HG03342 (cell line): Measurements from ENCODE around the gene TMEM147.

ENCODE experiments used
- ATAC-seq: cut with Tn5 transposase; IDR thresholded peaks from one replicate; pipeline ENCODE4 v1.9.1; 2021; ENCODE audit warnings: mild to moderate bottlenecking, moderate library complexity; ENCODE audit not compliant: unreplicated experiment

The TMEM147 gene

DNA sequence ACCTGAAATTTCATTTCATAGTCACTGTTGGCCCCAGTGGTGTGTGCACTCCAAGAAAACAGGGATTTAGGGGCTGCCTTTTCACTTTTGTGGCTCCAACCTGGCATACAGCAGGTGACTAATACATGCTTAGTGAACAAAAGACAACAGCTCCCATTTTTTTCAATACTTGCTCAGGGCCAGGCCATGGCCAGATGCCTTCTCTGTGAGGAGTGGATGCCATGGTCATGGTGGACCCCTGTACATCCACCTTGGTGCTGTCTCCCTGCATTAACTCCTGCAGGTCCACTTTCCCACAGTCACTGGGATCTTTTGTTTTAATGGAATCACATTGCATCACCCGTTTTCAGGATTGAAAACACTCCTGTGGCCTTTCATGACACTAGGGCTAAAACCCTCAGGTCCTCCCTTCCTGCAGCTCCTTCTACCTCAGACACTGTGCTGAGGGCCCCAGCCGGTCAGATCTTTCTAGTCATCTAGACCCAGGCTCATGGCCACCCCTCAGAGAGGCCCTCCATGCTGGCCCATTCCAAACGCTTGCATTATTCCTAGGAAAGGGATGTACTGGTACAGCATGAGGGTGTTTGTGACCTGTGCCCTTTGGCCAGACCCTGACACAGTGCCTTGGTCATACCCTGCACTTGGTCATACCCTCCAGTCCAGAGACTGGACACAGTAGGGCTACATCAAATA lies 1.2 kb upstream of the TMEM147 start:
- no peak for ATAC-seq

DNA sequence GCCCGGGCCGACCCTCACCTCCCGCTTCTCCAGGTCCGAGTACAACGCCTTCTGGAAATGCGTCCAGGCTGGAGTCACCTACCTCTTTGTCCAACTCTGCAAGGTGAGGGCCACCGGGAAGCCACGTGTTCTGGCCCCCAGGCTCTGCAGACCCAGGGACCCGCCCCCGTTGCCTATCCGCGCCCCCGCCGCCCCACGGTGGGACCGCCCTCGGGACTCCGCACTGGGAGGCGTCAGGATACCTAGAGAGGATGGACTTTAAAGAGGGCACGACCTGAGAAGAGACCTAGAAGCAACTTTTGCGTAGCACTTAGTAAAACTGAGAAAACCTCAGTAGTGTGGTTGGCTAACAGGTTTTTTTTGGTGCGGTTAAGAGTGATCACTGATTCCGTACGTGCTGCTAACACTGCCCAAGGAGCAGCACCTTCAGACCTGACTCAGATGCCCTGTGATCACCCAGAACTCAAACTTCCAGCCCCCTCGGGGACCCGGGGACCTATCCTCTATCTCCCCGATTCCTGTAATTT lies 492 bp downstream of the TMEM147 start:
- ATAC-seq: peak; percentile 32

DNA sequence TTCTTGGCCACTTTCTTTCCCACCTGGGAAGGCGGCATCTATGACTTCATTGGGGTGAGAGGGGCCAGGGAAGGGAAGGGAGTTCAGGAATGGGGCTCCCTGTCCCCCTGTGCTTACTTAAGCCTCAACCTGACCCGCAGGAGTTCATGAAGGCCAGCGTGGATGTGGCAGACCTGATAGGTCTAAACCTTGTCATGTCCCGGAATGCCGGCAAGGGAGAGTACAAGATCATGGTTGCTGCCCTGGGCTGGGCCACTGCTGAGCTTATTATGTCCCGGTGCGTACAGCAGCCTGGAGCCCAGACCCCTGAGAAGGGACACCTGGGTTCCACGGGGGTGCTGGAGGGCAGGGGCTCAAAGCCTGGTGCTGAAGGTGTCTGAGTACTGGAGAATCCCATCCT lies 1.1 kb downstream of the TMEM147 start:
- no peak for ATAC-seq

DNA sequence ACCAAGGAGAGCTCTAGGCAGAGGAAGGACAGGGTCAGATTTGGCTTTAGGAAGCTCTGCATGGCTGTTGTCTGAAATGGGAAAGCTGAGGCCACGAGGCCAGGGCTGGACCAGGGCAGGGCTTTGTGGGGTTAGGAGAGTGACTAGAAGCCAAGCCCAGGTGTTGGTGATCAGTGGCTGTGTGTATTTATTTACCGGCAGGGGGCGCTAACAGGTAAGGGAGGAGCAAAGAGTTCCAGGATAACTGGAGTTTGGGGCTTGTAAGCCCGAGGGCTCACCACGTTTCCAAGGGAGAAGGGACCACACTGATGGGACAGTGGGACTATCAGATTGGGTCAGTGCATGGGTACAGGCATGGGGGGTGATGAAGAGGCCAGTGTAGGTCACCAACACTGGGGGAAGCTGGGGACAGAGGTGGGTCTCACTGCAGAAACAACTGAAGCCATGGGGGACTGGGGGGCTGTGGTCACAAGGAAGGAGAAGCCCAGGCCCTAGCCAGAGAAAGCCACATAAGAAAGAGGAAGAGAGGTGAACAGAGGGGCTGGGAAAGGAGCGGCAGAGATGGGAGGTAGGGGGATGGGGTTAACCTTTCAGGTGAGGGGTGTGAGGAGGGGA lies 3.9 kb downstream of the TMEM147 start:
- ATAC-seq: no peak

DNA sequence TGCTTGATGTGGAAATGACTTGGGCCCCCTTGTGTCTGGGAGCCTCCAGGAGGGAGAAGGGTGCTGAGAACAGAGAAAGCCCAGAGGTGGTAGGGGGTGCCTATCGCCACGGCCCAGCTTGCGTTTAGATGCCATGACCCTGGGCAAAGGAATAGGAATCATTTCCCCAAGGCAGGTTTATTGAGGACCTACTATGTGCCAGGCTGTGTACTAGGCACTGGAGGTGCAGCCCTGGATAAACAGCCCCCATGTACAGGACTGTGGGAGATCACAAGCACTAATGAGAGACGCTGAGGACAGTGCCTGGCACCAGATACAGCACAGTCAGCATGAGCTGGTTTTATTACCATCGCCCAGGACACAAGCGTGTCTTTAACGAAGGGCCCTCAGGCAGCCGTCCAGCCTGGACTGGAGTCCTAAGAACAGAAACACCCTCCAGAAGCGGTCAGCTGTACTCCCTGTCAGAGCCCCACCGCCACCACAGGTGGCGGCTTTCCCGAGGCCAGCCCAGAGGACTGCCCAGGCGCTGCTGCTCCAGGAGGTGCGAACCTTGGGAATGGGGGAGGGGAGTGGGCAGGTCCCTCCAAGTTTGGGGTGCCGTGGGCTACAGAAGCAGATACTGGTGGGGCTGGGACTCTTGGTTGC lies 4.6 kb downstream of the TMEM147 start:
- ATAC-seq: no peak

- ATAC-seq: no peak
Measured at GRCh38 chr19:35551091-35551810, 5.8 kb downstream of the TMEM147 start.

DNA sequence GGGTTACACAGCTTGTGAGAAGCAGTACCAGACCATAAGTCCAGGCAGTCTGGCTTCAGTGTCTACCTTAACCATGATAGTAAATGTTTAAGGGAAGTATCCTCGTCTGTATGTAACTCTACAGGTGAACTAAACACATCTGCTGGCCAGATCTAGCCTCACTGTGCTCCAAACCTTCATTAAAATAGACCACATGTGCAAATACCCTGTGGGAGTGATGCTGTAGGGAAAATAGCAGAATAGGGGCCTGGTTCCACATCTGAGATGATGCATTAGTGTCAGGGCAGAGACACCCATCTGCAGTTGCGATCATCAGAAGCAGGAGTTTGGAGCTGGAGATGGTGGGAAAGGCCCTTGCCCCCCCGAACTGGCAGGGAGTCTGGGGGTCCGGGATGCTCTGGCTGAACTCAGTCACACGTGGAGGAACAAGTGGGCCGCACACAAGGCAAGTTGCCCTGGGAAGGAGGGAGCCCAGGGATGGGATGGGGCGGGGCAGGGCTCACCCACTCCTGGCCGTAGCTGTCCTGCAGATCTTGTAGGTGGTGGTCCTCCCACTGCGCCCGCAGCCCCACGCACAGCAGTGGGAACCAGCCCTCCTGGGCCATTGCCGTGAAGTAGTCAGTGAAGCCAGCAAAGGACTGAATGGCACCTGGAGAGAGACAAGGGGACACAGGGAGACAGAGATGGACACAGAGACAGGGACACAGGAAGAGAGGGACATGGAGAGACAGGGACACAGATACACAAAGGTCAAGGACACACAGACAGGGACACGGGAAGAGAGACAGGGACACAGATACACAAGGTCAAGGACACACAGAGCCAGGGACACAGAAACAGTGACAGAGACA lies 7.3 kb downstream of the TMEM147 start:
- ATAC-seq: no peak

DNA sequence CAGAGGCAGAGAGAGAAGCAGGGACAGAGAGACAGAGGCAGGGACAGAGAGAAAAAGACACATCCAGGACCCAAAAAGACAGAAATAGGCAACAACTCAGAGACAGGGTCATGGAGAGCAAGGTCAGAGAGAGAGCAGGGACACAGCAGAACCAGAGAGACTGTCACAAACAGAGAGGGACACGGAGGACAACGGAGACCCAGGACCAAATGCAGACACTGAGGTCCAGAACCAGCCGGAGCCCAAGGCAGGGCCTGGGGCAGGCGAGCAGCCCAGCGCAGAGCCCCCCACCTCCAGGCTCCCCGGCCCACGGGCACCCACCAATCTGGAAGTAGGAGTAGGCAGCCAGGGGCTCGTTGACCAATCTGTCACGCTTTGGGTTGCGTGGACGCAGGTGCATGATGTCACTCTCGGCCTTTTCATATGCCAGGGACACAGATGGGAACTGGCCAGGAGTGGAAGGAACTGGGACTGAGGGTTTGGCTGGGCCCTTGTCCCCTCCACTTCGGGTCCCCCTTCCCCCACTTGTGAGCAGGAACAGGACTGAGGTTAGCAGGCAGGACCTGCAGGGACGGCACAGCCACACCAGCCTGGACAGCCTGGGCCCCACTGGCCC lies 8.1 kb downstream of the TMEM147 start:
- no peak for ATAC-seq

DNA sequence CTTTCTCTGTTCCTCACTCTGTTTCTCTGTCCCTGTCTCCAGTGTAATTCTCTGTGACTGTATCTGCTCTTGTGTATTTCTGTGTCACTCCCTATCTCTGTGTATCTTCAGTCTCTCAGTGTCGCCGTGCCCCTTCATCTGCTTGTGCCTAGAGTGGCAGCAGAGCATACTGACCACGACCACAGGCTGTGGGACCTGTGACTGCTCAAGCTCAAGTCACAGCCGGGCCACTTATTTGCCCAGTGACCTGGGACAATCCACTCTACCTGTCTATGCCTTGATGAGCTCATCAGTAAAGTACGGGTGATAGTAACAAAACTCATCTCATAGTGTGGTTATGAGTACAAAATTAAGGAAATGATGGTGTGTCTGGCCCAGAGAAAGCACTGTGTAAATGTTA lies 8.7 kb downstream of the TMEM147 start:
- no peak for ATAC-seq

DNA sequence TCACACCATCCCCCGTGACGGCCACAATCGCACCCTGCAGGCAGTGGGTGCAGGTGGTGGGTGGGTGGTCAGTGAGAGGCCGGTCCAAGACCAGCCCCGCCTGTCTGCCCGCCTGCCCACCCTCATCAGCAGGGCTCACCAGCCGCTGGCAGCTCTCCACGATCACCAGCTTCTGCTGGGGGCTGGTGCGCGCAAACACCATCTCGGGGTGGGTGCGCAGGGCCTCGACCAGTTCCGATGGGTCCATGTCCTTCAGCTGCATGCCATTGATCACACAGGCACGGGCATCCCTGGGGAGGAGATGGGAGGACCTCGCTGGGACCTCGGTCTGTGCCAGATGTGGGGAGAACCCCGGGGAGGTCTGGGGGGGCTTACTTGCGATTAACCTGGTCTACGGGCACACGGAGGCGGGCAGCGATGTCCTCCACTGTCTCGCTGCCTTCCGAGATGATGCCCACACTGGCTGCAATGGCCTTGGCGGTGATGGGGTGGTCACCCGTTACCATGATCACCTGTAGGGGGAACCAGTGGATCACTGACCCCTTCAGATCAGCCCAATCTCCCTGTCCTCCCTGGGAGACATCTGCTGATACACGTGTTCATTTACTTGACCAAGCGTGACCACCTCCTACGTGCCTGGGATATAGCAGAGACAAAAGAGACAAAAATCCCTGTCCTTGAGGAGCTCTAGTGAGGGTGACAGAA lies 10.0 kb downstream of the TMEM147 start:
- ATAC-seq: no peak

- no peak for ATAC-seq
Measured at GRCh38 chr19:35556025-35556590, 10.7 kb downstream of the TMEM147 start.

DNA sequence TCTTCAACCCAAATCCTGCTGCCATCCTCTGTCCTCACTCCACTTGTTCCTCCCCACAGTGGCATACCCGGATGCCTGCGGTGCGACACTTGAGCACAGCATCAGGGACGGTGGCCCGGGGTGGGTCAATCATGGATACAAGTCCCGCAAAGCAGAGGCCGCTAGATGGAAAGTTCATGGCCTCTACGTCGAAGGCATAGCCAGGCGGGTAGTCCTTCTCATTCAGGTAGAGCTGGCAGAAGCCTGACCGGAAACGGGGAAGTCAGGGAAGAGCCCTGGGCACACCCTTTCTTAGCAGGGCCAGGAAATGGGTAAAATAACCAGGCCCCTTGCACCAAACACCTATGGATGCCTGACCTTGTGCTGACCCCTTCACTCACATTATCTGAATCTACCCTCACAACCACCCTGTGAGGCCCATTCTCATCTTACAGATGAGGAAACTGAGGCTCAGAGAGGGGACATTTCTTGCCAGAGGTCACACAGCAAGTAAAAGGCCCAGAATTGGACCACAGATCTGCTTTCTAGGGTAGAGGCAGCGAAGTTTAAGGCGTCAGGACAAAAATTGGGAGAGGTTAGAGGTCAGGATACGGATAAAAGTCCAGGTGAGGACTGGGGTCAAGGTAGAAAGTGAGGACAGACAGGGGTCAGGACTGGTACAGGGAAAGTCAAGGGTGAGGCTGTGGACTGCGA lies 11.6 kb downstream of the TMEM147 start:
- no peak for ATAC-seq

DNA sequence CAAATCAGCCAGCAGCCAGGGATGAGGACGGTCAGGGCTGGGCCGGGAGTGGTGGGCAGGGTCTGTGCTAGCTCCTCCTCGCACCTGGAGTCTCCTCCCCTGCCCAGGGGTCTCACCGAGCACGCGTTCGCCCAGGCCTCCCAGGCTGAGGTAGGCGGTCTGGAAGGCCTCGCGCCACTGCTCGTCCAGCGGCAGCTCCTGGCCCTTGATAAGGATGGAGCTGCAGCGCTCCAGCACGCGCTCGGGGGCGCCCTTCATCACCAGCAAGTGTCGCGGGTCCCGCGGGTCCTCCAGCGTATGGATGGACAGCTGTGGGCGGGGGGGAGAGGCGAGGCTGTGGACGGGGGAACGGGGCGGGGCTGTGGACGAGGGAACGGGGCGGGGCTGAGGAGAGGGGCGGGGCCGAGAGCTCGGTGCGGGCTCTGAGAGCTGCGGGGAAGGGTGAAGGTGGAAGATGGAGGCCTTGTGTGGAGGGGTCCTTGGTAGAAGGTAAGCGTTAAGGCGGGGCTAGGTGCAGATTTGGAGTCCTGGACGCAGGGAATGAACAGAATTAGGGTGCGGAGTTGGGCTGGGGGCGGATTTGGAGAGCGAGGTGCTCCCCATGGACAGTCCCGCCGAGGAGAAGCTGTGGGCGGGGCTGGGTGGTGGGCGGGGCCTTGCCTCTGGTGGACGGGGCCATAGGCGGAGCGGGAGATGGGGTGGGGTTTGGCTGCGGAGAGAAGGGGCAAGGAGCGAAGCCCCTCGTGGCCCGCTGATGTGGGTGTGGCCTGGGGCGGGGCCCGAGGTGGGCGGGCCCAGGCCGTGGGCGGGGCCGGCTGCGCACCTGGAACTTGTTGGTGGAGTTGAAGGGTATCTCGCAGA lies 12.3 kb downstream of the TMEM147 start:
- no peak for ATAC-seq

DNA sequence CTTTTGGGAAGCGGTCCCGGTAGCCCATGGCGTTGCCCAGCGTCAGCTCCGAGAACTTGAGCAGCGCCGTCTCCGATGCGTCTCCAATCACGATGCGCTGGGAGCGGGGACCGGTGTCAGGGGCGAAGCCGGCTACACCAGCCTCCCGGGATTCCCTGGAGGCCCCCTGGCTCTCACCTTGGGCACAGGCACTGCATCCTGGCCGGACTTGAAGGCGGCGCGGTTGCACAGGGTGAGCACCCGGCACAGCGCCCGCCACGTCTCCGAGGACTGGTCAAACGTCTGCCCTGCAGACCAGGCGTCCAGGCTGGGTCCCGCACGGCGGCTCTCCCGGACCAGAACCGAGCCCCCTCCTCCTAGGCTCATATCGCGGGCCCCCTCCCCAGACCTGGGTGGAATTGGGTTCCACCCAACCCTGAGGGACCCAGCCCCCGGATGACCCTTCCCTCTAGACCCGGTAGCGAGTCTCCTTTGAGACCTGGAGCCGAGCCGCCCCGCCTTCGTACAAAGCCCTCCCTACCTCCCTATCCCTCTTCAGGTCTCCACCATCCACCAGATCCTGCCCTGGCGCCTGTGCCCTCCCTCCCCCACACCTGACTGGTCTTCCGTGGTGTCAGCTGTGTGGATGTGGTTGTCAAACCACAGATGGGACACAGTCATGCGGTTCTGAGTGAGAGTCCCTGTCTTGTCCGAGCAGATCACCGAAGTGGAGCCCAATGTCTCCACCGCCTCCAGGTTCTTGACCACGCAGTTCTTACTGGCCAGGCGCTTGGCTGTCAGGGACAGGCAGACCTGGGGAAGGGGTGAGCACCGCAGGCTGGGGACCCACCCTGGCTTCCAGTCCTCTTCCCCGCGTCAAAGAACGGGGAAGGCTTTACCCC lies 13.2 kb downstream of the TMEM147 start:
- no peak for ATAC-seq

DNA sequence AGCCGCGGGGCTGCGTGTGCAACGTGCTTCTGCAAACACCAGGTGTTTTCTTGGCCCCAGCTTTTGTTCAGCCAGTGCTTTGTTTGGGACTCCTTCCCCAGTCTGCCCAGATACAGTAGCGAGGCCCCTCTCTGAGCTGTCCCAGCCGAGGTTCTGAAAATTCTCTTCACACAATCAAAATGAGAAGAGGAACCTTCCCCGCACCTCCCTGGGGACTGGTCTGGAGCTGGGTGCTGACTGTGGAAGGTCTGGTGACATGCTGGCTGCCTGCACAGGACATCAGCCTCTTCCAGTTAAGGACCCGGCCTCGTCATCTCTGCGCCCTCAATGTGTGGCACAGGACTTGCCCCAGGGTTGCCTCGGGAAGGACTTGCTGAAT lies 13.8 kb downstream of the TMEM147 start:
- peak; percentile 65 for ATAC-seq

DNA sequence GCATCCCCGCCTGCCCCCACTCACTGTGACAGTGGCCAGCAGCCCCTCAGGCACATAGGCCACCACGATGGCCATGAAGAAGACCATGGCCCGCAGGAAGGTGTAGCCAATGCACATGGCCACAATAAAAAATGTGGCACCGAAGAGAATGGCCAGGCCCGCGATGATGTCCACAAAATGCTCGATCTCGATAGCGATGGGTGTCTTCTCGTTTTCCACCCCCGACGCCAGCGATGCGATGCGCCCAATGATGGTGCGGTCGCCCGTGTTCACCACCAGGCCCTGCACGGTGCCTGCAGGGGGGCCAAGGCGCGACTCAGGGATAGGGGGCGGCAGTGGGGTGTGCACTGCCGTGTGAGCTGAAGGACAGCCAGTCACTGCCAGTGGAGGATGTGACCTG lies 14.4 kb downstream of the TMEM147 start:
- ATAC-seq: no peak

DNA sequence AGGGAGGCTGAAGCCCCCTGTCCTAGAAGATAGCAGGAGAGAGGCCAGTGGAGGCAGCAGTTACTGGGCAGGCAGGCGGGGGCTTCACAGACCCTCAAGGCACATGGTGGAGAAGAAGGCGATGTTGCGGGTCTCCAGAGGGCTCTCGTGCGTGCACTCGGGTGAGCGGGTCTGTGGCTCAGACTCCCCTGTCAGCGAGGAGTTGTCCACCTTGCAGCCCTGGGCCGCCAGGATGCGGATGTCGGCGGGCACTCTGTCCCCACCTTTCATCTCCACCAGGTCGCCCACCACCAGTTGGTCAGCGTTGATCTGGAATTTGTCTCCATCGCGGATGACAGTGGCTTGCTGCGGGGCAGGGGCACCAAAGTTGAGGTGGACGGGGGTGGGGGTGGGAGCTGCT lies 14.8 kb downstream of the TMEM147 start:
- ATAC-seq: no peak
